Loucy (cell line): ENCODE results near the gene OGFOD3.
"Not testable (repeated sequence)": the region's sequence is repeated elsewhere in the genome, so short reads cannot be mapped to it uniquely, and the experiment has no call there.

Experiments used
- H2AFZ ChIP-seq: fragments of 200-600 bp; sonication (generic); 2 replicates; pipeline ENCODE4 v1.6.0; 2016; ENCODE audit warnings: antibody characterized with exemption, mild to moderate bottlenecking, low read length, moderate library complexity
- H3F3A ChIP-seq: fragments of 200-600 bp; 2 replicates; pipeline ENCODE4 v1.6.0; 2016; ENCODE audit warnings: antibody characterized with exemption, low read depth, mild to moderate bottlenecking
- H3K27me3 ChIP-seq: fragments of 200-600 bp; sonication (generic); 2 replicates; pipeline ENCODE4 v1.6.1; 2014; ENCODE audit warnings: low read length, mild to moderate bottlenecking; ENCODE audit not compliant: insufficient read depth, poor library complexity, severe bottlenecking
- H3K36me3 ChIP-seq: fragments of 200-600 bp; sonication (generic); 2 replicates; pipeline ENCODE4 v1.6.1; 2016; ENCODE audit warnings: low read length; ENCODE audit not compliant: insufficient read depth
- H3K4me1 ChIP-seq: fragments of 200-600 bp; sonication (generic); 2 replicates; pipeline ENCODE4 v1.5.1; 2014; ENCODE audit warnings: low read length, mild to moderate bottlenecking; ENCODE audit not compliant: insufficient read depth, poor library complexity, severe bottlenecking
- H3K4me2 ChIP-seq: fragments of 200-600 bp; sonication (generic); 2 replicates; pipeline ENCODE4 v1.6.0; 2014; ENCODE audit warnings: antibody characterized with exemption, low read length, low read depth, mild to moderate bottlenecking; ENCODE audit not compliant: poor library complexity, severe bottlenecking
- H3K4me3 ChIP-seq: fragments of 200-600 bp; sonication (generic); 2 replicates; pipeline ENCODE4 v1.5.1; 2014; ENCODE audit warnings: low read length, mild to moderate bottlenecking, mixed read lengths; ENCODE audit not compliant: poor library complexity, severe bottlenecking
- H3K79me2 ChIP-seq: fragments of 200-600 bp; sonication (generic); 2 replicates; pipeline ENCODE4 v1.6.1; 2014; ENCODE audit warnings: low read length; ENCODE audit not compliant: insufficient read depth
- H3K9ac ChIP-seq: fragments of 200-600 bp; sonication (generic); 2 replicates; pipeline ENCODE4 v1.6.0; 2014; ENCODE audit warnings: mild to moderate bottlenecking, low read depth, low read length, moderate library complexity; ENCODE audit not compliant: poor library complexity, severe bottlenecking
- H3K9me2 ChIP-seq: fragments of 200-600 bp; sonication (generic); replicated peaks from 2 replicates; pipeline ENCODE4 v1.6.1; 2016; ENCODE audit warnings: low read depth, low read length, mixed read lengths
- H3K9me3 ChIP-seq: fragments of 200-600 bp; sonication (generic); 2 replicates; pipeline ENCODE4 v1.6.1; 2014; ENCODE audit warnings: mild to moderate bottlenecking, antibody characterized with exemption, low read length, low read depth; ENCODE audit not compliant: insufficient read depth
- H4K20me1 ChIP-seq: fragments of 200-600 bp; sonication (generic); 2 replicates; pipeline ENCODE4 v1.6.0; 2014; ENCODE audit warnings: antibody characterized with exemption, low read length, mild to moderate bottlenecking; ENCODE audit not compliant: insufficient read depth, poor library complexity, severe bottlenecking
- EZH2phosphoT487 ChIP-seq: fragments of 200-600 bp; IDR thresholded peaks from 2 replicates; pipeline ENCODE4 v1.6.1; 2018; ENCODE audit warnings: antibody characterized with exemption, mild to moderate bottlenecking, moderate library complexity, borderline replicate concordance
- TF ChIP-seq, protein P1 (sequence below): fragments of 200-600 bp; sonication (generic); conservative IDR thresholded peaks from 2 replicates; pipeline ENCODE4 v1.5.1; 2014; ENCODE audit warnings: mild to moderate bottlenecking, antibody characterized with exemption, low read length

Gene OGFOD3

GRCh38 chr17:82378741-82379021, 39.7 kb downstream of the OGFOD3 start:
- Histone ChIP-seq H3K9ac (no peak overlapping the region), H3K36me3 (no peaks in the 10 kb centered on the region), H3F3A (no peaks in the 10 kb centered on the region), H2AFZ (no peak overlapping the region), H3K27me3 (no peaks in the 10 kb centered on the region), H3K79me2 (no peaks in the 10 kb centered on the region), H3K9me3 (no peaks in the 10 kb centered on the region), H3K9me2 (no peaks in the 10 kb centered on the region), H3K4me1 (no peaks in the 10 kb centered on the region), H4K20me1 (no peaks in the 10 kb centered on the region), H3K4me3 (no peak overlapping the region), H3K4me2 (no peak overlapping the region)
- no peak for TF ChIP-seq EZH2phosphoT487
- TF ChIP-seq, protein P1, sequence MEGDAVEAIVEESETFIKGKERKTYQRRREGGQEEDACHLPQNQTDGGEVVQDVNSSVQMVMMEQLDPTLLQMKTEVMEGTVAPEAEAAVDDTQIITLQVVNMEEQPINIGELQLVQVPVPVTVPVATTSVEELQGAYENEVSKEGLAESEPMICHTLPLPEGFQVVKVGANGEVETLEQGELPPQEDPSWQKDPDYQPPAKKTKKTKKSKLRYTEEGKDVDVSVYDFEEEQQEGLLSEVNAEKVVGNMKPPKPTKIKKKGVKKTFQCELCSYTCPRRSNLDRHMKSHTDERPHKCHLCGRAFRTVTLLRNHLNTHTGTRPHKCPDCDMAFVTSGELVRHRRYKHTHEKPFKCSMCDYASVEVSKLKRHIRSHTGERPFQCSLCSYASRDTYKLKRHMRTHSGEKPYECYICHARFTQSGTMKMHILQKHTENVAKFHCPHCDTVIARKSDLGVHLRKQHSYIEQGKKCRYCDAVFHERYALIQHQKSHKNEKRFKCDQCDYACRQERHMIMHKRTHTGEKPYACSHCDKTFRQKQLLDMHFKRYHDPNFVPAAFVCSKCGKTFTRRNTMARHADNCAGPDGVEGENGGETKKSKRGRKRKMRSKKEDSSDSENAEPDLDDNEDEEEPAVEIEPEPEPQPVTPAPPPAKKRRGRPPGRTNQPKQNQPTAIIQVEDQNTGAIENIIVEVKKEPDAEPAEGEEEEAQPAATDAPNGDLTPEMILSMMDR = no peak

- Histone ChIP-seq H3K4me1 (no peaks in the 10 kb centered on the region), H3K9me2 (no peaks in the 10 kb centered on the region), H3K9me3 (no peaks in the 10 kb centered on the region), H3K4me3 (no peak overlapping the region), H3K27me3 (no peaks in the 10 kb centered on the region), H3K9ac (no peak overlapping the region), H3K4me2 (no peak overlapping the region), H3K36me3 (no peaks in the 10 kb centered on the region), H4K20me1 (no peaks in the 10 kb centered on the region), H3F3A (no peaks in the 10 kb centered on the region), H2AFZ (no peak overlapping the region), H3K79me2 (no peaks in the 10 kb centered on the region)
- no peak for TF ChIP-seq EZH2phosphoT487
- TF ChIP-seq, protein P1 = no peak
These were observed 40.3 kb downstream of the OGFOD3 start for GRCh38 chr17:82377924-82378740.

GRCh38 chr17:82377294-82377693, 41.1 kb downstream of the OGFOD3 start:
- H3K27me3 ChIP-seq, H4K20me1 ChIP-seq, H3K36me3 ChIP-seq, H3K79me2 ChIP-seq, H3K4me2 ChIP-seq, H3K9ac ChIP-seq, H3K4me1 ChIP-seq, H3K9me2 ChIP-seq, H2AFZ ChIP-seq, H3K4me3 ChIP-seq, H3K9me3 ChIP-seq, H3F3A ChIP-seq: not testable (repeated sequence)

DNA sequence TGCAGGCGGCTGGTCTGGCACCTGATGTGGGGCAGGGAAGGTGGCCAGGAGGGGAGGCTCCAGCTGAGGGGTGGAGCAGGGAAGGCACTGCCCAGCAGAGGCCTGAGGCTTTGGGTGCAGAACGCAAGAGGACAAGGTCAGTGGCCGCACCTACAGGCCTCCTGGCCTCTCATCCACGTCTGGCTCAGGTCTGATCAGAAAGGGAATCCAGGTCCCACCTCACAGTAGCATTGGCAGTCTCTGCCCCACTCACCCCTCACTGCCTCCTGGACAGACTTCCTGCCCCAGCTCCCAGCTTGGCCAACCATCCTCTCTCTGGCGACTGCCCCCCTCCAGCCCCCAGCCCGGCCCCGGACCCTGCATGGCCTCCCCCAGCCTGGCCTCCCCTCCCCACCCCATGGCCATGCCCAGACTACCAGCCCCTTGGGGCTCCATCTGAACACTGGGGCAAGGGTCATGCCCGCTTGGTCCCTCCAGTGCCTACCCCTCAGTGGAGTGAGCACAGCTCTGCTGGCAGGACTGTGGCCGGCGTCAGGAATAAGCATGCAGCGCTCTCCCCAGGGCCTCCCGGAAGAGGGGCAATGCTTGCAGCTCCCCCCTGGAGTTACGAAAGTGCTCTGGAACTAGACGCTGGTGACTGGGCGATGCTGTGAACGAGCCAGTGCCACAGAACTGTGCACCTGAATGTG, 42.2 kb downstream of the OGFOD3 start:
- Histone ChIP-seq H3K27me3 (no peaks in the 10 kb centered on the region), H2AFZ (no peak overlapping the region), H3K4me3 (no peak overlapping the region), H3K9me2 (no peaks in the 10 kb centered on the region), H3K4me1 (no peaks in the 10 kb centered on the region), H3K4me2 (no peak overlapping the region), H4K20me1 (no peaks in the 10 kb centered on the region), H3F3A (no peaks in the 10 kb centered on the region), H3K36me3 (no peaks in the 10 kb centered on the region), H3K9ac (no peak overlapping the region), H3K79me2 (no peaks in the 10 kb centered on the region), H3K9me3 (no peaks in the 10 kb centered on the region)
- TF ChIP-seq, protein P1 = no peak
- no peak for TF ChIP-seq EZH2phosphoT487
